Measurements from ENCODE around the gene WNK2.
A peak's percentile ranks its signal among the peaks of the same experiment; 100 is the strongest.

The WNK2 gene

DNA sequence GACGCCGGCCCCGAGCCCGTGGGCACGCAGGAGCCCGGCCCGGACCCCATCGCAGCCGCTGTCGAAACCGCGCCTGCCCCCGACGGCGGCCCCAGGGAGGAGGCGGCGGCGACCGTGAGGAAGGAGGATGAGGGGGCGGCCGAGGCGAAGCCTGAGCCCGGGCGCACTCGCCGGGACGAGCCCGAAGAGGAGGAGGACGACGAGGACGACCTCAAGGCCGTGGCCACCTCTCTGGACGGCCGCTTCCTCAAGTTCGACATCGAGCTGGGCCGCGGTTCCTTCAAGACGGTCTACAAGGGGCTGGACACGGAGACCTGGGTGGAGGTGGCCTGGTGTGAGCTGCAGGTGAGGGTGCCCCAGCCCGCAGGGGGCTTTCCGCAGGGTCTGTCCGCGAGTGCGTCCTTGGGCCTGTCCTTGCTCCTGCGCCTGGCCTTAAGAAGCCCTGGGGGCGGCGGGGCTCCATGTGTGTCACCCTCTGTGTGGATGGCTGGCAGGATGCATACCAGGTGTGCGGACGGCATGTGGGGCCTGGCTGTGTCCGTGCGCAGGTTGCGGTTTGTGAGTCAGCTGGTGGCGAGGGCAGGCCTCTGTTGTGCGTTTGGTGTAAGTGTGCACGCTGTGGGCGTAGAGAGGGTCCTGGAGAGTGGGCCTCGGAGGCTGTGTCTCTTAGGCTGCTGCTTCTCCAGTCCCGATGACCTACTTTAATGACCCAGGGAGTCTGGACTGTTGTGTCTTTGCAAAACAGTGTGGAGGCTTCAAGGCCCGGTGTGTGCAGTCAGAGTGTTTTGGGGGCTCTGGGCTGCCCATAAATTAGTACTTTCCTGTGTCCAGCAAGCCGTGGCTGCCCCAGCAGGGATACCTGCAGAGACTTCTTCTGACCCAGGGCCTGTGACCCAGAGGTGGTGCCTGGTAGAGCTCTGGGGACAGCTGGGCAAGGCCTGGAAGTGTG is 1.6 kb downstream of the WNK2 start:
- H3K4me1 Mint-ChIP-seq, result peaks cover 7% of the 10 kb centered on the region
- DNase-seq (ENCODE audit: low spot score in 2 of 2) (no peak), ATAC-seq (ENCODE audit: low read depth) (no peak)
- no peaks in the 10 kb centered on the region for H3K9me3 Mint-ChIP-seq
- peak overlapping the region; percentile 22 for H3K4me3 Mint-ChIP-seq
- H3K27me3 Mint-ChIP-seq, result peaks cover 31% of the 10 kb centered on the region
- no peaks in the 10 kb centered on the region for H3K36me3 Mint-ChIP-seq
- H3K27ac Mint-ChIP-seq, result no peak overlapping the region

DNA sequence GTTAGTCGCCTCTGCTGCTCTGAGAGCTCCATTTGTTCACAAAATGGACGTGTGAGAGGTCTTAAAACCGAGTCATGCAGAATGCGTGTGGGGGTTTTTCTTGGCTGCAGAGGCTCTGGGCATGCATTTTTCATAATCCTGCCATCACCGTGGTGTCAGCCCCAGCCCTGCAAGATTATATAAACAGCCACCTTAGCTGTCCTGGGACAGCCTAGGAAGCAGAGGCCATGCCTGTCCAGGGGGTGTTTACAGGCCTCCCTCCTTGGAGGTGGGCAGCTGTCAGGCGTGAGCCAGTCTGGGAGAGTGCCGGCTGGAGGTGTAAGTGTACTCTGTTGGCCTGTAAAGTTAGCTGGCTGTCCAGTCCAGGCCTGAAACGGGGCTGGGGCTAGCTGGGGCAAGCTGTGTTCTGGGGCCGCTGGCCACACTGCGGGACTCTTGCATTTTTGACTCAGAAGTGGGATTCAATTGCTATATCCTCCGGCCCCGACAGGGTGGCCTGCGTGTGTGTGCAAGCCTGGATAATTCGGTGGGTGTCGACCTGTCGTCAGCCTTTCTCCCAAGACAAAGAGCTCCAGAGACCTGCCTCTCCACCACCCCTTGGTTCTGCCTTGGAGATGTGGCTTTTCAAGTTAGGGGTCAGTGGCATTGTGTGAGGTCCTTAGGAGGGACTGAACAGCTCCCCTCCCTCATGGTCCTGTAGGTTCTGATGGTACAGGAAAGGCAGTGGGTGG is 2.4 kb downstream of the WNK2 start:
- Mint-ChIP-seq H3K9me3 (no peaks in the 10 kb centered on the region), H3K27ac (no peak overlapping the region), H3K4me1 (peaks cover 7% of the 10 kb centered on the region), H3K27me3 (peaks cover 26% of the 10 kb centered on the region), H3K4me3 (no peak overlapping the region), H3K36me3 (no peaks in the 10 kb centered on the region)
- DNase-seq (ENCODE audit: low spot score in 2 of 2), result no peak
- no peak for ATAC-seq (ENCODE audit: low read depth)

DNA sequence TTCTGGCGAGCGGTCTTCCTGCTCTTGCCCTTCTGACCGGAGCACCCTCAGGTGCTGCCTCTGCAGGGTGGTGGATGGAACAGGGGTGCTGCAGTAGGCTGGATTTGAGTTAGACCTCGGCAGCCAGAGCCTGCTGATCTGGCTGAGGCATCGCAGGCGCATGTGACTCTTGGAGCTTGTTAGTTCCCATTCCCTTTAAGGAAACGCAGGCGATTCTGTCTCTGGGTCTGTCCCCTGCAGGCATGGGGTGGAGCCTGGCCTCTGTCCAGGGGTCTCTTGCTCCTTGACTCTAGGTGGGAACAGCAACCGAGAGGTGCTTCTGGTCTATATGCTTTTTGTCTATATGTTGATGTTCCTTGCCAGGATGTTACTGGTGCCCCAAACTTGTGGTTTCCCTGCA is 3.1 kb downstream of the WNK2 start:
- ATAC-seq (ENCODE audit: low read depth), result no peak
- no peaks in the 10 kb centered on the region for H3K9me3 Mint-ChIP-seq
- no peak overlapping the region for H3K4me3 Mint-ChIP-seq
- H3K27ac Mint-ChIP-seq, result no peak overlapping the region
- H3K36me3 Mint-ChIP-seq, result no peaks in the 10 kb centered on the region
- peaks cover 7% of the 10 kb centered on the region for H3K4me1 Mint-ChIP-seq
- no peak for DNase-seq (ENCODE audit: low spot score in 2 of 2)
- H3K27me3 Mint-ChIP-seq, result peaks cover 22% of the 10 kb centered on the region

DNA sequence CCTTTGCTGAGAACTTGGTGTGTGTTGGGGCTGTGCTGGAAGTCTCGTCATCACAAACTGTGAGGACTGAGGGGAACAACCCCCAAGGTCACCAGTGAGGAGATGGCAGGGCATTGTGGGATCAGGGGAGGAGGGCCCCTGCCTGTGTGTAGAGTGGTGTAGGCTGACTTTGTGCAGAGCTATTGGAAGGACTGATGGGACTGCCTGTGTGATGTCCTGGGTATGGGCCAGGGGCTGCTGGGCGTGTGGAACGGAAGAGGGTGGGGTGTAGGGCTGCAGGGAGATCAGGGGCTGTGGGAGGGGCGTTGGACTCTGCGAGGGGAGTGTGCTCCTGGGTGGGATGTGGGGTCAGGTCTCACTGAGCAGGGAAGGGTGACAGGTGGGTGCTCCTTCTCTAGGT is 3.6 kb downstream of the WNK2 start:
- DNase-seq (ENCODE audit: low spot score in 2 of 2), result no peak
- ATAC-seq (ENCODE audit: low read depth), result no peak
- H3K9me3 Mint-ChIP-seq, result no peaks in the 10 kb centered on the region
- H3K36me3 Mint-ChIP-seq, result no peaks in the 10 kb centered on the region
- peaks cover 22% of the 10 kb centered on the region for H3K27me3 Mint-ChIP-seq
- peaks cover 7% of the 10 kb centered on the region for H3K4me1 Mint-ChIP-seq
- H3K27ac Mint-ChIP-seq, result no peak overlapping the region
- no peak overlapping the region for H3K4me3 Mint-ChIP-seq

DNA sequence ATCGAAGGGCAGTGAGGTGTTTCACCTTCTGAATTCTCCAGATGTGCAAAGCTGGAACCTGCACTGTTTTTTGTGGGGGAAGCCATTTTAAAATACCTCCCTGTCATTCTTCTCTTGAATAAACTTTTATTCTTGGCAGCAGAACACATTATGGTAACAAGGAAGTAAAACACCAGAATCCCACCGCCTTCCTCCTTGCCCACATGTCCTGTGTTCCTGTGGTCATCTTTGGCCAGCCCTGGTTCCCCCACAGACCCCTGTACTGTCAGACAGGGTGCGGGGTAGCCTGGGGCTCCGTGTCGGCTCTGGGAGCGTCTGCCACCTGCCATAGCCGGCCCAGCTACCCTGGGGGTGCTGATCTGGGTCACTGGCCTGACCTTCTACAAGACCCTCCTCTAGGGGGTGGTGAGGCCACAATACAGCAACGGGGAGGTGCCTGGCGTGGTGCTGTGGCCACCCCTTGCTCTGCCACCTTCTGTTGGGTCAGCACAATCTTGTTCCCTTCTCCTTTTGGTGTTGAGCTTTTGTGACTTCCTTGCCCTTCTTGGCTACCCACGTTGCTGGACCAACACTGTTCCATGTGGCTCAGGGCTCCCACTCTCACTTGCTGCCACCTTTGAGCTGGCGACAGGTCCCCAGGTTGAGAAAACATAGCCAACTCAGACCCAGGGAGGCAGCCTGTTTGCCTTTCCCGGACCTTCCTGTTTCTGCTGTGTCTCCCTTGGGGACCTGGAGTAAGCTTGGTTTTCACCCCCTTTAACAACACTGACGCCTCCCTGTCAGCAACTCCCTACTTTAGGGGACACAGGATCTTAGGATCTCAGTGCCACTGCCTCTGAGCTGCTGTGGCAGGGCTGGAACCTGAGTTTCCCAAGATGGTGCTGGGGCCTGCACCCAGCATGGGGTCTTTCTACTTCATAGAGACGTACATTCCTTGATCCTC is 4.8 kb downstream of the WNK2 start:
- ATAC-seq (ENCODE audit: low read depth) (no peak), DNase-seq (ENCODE audit: low spot score in 2 of 2) (no peak)
- no peaks in the 10 kb centered on the region for H3K36me3 Mint-ChIP-seq
- peaks cover 2% of the 10 kb centered on the region for H3K4me1 Mint-ChIP-seq
- H3K9me3 Mint-ChIP-seq, result no peaks in the 10 kb centered on the region
- H3K27me3 Mint-ChIP-seq, result peaks cover 15% of the 10 kb centered on the region
- H3K4me3 Mint-ChIP-seq, result no peak overlapping the region
- H3K27ac Mint-ChIP-seq, result no peak overlapping the region

DNA sequence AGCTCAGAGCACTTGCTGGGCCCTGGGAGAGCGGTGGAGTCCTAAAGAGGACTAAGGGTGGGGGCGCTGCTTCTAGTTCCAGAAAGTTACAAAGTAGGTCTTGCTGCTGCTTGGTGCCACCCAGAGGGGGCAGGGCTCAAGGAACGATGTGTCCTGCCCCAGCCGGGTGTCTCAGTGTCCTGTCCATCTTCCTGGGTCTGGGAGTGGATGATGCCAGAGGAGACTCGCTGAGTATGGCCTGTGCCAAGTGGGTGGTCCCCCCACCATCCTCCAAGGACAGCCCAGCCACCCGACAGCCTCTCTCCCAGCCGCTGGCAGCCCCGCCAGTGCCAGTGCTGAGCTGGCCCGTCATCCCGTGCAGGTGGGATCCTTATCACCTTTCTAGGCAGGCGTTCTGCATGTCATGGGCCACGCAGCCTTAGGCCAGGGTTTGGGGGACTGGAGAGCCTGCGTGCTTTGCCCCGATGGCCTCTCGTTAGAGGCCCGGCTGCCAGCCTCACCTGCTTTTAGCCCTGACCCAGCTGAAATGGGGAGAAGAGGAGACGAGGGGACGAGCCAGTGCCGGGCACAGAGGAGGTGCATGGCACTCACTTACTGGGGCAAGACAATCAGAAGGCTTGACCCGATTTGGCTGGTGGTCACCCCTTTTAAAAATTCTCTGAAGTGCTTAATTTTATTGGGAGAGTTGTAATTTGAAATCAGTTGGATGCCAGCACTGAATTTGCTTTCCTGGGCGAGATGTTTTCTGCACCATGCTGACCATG is 5.6 kb downstream of the WNK2 start:
- no peak overlapping the region for H3K4me3 Mint-ChIP-seq
- H3K27ac Mint-ChIP-seq, result no peak overlapping the region
- DNase-seq (ENCODE audit: low spot score in 2 of 2), result no peak
- no peaks in the 10 kb centered on the region for H3K4me1 Mint-ChIP-seq
- H3K27me3 Mint-ChIP-seq, result peaks cover 15% of the 10 kb centered on the region
- no peaks in the 10 kb centered on the region for H3K9me3 Mint-ChIP-seq
- no peaks in the 10 kb centered on the region for H3K36me3 Mint-ChIP-seq
- no peak for ATAC-seq (ENCODE audit: low read depth)

DNA sequence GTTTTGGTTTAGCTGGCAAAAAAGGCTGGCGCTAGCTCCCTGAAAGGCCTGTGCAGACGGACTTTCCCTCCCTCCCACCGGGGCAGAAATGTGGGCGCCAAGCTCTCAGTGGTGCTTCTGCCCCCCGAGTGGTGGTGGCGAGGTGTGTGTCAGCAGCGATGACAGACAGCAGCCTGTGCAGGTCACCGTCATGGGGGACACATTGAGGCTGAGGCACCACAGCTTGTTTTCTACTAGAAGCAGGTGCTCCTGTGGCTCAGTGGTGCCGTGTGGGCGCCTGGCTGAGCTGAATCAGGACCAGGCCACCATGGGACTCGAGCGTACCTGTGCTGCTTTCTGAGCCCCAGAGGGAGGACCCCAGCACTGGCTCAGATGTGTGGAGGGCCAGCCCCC is 6.2 kb downstream of the WNK2 start:
- DNase-seq (ENCODE audit: low spot score in 2 of 2), result no peak
- H3K27me3 Mint-ChIP-seq, result peaks cover 15% of the 10 kb centered on the region
- ATAC-seq (ENCODE audit: low read depth), result no peak
- no peaks in the 10 kb centered on the region for H3K9me3 Mint-ChIP-seq
- no peak overlapping the region for H3K4me3 Mint-ChIP-seq
- H3K27ac Mint-ChIP-seq, result no peak overlapping the region
- no peaks in the 10 kb centered on the region for H3K36me3 Mint-ChIP-seq
- H3K4me1 Mint-ChIP-seq, result no peaks in the 10 kb centered on the region

DNA sequence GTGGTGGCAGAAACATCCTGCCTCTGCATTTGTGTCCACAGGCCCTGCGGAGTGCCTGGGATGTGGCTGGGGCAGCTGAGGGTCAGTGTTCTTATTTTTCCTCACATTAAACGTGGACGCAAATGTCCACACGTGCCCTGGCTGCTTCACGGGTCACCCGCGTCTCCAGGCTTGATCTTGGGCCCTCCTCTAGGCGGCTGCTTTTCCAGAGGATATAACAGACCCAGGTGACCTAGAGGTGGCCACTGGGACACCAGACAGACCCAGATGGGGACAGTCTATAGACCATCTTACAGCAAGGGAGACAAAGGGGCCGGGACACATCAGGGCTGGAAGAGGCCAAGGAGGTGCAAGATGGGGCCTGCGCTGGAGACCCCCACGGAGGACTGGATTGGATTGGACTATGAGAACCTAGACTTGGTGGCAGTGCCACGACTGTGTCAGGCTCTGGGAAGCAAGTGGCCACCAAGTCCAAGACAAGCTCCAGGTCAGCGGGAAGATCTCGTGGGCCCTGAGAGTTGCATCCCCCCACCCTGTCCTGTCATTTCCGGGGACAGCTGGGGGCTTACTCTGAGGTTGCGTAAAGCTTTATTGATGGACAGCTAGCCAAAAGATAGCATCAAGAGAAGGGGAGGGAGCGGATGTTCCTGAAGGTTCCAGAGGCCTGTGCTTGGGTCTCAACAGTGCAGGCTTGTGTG is 6.9 kb downstream of the WNK2 start:
- no peak overlapping the region for H3K4me3 Mint-ChIP-seq
- ATAC-seq (ENCODE audit: low read depth) (no peak), DNase-seq (ENCODE audit: low spot score in 2 of 2) (no peak)
- H3K4me1 Mint-ChIP-seq, result no peaks in the 10 kb centered on the region
- H3K36me3 Mint-ChIP-seq, result no peaks in the 10 kb centered on the region
- no peak overlapping the region for H3K27ac Mint-ChIP-seq
- H3K27me3 Mint-ChIP-seq, result peaks cover 12% of the 10 kb centered on the region
- H3K9me3 Mint-ChIP-seq, result no peaks in the 10 kb centered on the region

DNA sequence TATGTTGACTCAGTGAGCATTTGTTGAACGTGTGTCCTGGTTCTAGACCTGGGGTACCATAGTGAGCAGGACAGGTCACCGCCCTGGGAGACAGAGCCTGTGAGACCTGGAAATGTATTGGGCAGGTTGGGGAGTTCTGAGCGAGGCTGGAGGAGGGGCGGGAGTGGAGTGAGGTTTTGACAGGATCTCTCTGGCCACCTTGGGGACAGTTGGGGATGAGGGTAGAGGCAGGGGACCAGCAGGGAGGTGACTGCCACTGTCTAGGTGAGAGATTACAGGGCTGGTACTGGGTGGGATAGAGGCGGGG is 7.4 kb downstream of the WNK2 start:
- ATAC-seq (ENCODE audit: low read depth), result no peak

DNA sequence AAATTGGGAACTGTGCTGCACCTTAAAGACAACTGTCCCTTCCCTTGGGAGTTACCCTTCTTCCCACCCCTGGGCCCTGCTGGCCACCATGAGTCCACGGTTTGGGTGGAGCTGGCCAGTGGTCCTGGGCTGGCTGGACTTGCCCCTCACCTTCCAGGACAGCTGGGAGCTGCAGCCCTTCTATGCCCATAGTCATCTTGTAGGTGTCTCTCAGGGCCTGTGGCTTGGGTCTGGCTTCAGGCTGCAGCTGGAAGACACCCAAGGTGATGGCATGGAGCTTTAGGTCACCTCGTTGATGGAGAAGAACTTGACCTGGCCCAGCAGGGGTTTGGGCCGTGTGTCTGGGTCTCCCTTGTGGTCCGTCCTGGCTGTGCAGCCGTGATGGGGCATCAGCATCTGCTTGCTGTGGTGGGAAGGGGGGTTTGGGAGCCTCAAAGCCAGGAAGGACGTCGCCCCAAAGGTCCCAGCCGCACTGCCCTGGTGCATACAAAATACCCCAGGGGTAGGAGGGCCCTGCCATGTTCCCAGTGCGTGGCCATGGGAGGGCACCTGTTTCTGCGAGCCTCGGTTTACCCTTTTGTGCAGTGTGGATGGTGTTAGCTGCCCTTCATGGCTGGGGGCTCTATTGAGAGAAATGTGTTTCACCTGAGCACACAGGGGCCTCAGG is 8.9 kb downstream of the WNK2 start:
- peaks cover 1% of the 10 kb centered on the region for H3K36me3 Mint-ChIP-seq
- no peak overlapping the region for H3K4me3 Mint-ChIP-seq
- ATAC-seq (ENCODE audit: low read depth), result no peak
- peaks cover 1% of the 10 kb centered on the region for H3K9me3 Mint-ChIP-seq
- peaks cover 2% of the 10 kb centered on the region for H3K27me3 Mint-ChIP-seq
- no peak overlapping the region for H3K27ac Mint-ChIP-seq
- DNase-seq (ENCODE audit: low spot score in 2 of 2), result no peak
- H3K4me1 Mint-ChIP-seq, result no peaks in the 10 kb centered on the region

More for the DNA sequence above, 7.4 kb downstream of the WNK2 start:
- Mint-ChIP-seq H3K36me3 (peaks cover under 1% of the 10 kb centered on the region), H3K27me3 (peaks cover 8% of the 10 kb centered on the region), H3K9me3 (peaks cover under 1% of the 10 kb centered on the region), H3K4me1 (no peaks in the 10 kb centered on the region), H3K4me3 (no peak overlapping the region), H3K27ac (no peak overlapping the region)
- no peak for DNase-seq (ENCODE audit: low spot score in 2 of 2)

DNA sequence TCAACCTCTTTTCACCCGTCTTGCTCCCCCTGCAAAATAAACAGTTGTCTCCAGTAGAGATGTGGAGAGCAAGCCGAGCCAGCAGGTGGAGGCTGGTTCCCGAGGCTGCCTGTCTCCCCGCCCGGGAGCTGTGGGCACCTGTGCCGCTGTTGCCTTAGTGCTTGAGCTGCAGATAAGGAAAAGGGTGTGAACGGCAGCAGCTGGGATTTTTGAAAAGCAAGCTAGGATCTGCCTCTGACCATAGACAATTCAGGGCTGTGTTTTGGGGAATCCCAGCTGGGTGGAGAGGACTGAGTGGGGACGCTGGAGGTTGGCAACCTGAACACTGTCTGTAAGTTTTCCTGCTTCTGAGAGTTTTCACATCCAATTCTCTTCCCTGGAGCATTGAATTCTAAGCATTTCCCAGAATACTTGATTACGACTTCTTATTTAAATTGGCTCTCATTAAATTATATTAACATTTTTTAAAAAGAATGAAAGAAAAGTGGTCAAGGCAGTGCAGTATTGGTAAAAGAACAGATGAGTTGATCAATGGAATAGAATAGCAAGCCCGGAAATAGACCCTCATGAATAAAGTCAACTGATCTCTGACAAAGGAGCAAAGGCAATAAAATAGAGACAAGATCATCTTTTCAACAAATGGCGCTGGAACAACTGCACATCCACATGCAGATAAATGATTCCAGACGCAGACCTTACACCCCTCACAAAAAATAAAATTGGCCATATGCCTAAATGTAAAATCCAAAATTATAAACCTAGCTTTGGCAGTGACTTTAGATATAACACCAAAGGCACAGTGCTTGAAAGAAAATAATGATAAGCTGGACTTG is 9.7 kb downstream of the WNK2 start:
- Mint-ChIP-seq H3K27me3 (peaks cover 2% of the 10 kb centered on the region), H3K4me1 (no peaks in the 10 kb centered on the region), H3K4me3 (no peak overlapping the region), H3K27ac (no peak overlapping the region), H3K9me3 (peaks cover 1% of the 10 kb centered on the region), H3K36me3 (peaks cover 1% of the 10 kb centered on the region)
- DNase-seq (ENCODE audit: low spot score in 2 of 2), result no peak
- ATAC-seq (ENCODE audit: low read depth), result no peak

DNA sequence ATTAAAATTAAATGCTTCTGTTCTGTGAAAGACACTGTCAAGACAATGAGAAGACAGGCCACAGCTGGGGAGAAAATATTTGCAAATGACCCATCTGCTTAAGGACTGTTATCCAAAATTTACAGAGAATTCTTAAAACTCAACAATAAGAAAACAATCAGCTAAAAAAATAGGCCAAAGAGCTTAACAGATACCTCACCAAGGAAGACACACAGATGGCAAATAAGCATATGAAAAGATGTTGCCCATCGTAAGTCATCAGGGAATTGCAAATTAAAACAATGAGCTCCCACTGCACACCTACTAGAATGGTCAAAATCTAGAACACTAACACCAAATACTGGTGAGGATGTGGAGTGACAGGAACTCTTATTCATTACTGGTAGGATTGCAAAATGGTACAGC is 10.3 kb downstream of the WNK2 start:
- no peak overlapping the region for H3K27ac Mint-ChIP-seq
- no peak overlapping the region for H3K4me3 Mint-ChIP-seq
- peaks cover 1% of the 10 kb centered on the region for H3K9me3 Mint-ChIP-seq
- H3K27me3 Mint-ChIP-seq, result peaks cover 2% of the 10 kb centered on the region
- ATAC-seq (ENCODE audit: low read depth), result no peak
- DNase-seq (ENCODE audit: low spot score in 2 of 2), result no peak
- peaks cover 1% of the 10 kb centered on the region for H3K36me3 Mint-ChIP-seq
- H3K4me1 Mint-ChIP-seq, result no peaks in the 10 kb centered on the region
